ENCODE results near the gene MAGOH. TPM values are rescaled to one million over a fixed set of nuclear protein-coding genes. Genes with fewer than 3 reads are reported as not detected.
A peak's percentile ranks its signal among the peaks of the same experiment; 100 is the strongest.

MAGOH gene
- total and polyA plus RNA-seq, 2 of the 13 experiments (the other 11 are each of a cell fraction or from before 2014, with no cell fraction given) = 24.1 to 87.0 TPM

- TF ChIP-seq MYC (CRISPR knock-in tag; IDR thresholded peaks at IDR 0.05; ENCODE audit: borderline replicate concordance) (peak; percentile 77), JUND (CRISPR knock-in tag; IDR thresholded peaks at IDR 0.05) (peak; percentile 79), FOXK1 (CRISPR knock-in tag; IDR thresholded peaks at IDR 0.05; ENCODE audit: borderline replicate concordance, low read depth) (peak; percentile 98), HNRNPUL1 (IDR thresholded peaks at IDR 0.05; ENCODE audit: low read depth, low read length) (no peak), ZMAT5 (CRISPR knock-in tag; IDR thresholded peaks at IDR 0.05; ENCODE audit: borderline replicate concordance, low read depth) (no peak), HNRNPLL (IDR thresholded peaks at IDR 0.05; ENCODE audit: low read depth, low read length, poor library complexity, severe bottlenecking) (peak; percentile 70), TIGD3 (CRISPR knock-in tag; IDR thresholded peaks at IDR 0.05; ENCODE audit: borderline replicate concordance) (0 out of 2 replicates have a peak, but pooled peaks have one; percentile 65), ZNF235 (CRISPR knock-in tag; IDR thresholded peaks at IDR 0.05; ENCODE audit: borderline replicate concordance) (peak; percentile 59; the same call in 1 of the 2 replicates), ZNF839 (CRISPR knock-in tag; IDR thresholded peaks at IDR 0.05; ENCODE audit: borderline replicate concordance) (no peak), ZNF260 (CRISPR knock-in tag; IDR thresholded peaks at IDR 0.05; ENCODE audit: borderline replicate concordance, low read depth) (no peak), ZNF407 (CRISPR knock-in tag; IDR thresholded peaks at IDR 0.05; ENCODE audit: not compliant biosample characterization) (peak; percentile 58), TOPORS (CRISPR knock-in tag; IDR thresholded peaks at IDR 0.05) (0 out of 2 replicates have a peak, but pooled peaks have one; percentile 39), CCAR2 (optimal IDR thresholded peaks at IDR 0.05; ENCODE audit: low read depth, low read length) (no peak), ZNF383 (CRISPR knock-in tag; IDR thresholded peaks at IDR 0.05; ENCODE audit: borderline replicate concordance) (no peak), RFX1 (IDR thresholded peaks at IDR 0.05) (no peak), CENPBD1 (CRISPR knock-in tag; IDR thresholded peaks at IDR 0.05; ENCODE audit: borderline replicate concordance, low read depth) (peak; percentile 35; the same call in 1 of the 2 replicates), ZSCAN20 (CRISPR knock-in tag; IDR thresholded peaks at IDR 0.05; ENCODE audit: borderline replicate concordance) (no peak)
These were observed at the start of gene MAGOH (continued) for GRCh38 chr1:53238197-53239155.

All from HepG2 (cell line).